HepG2 (cell line): ENCODE data around the gene PTPRO. TPM values are rescaled to one million over a fixed set of nuclear protein-coding genes. Genes with fewer than 3 reads are reported as not detected.

Experiments used
- ATAC-seq: fragments of 200-7000 bp; cut with Tn5 transposase; 3 replicates; pipeline ENCODE4 v1.9.1; 2020; ENCODE audit warnings: mild to moderate bottlenecking, moderate library complexity
- BruUV-seq: library from RNA; stranded (reverse); fragments of 400-500 nt; replicated peaks from 2 replicates; lab custom pipeline; 2021; lab: Mats Ljungman, UMichigan
- CTCF ChIA-PET: fragments of 300-600 bp; formaldehyde crosslinking; extraction: SDS; loops from one replicate; lab custom pipeline; 2021; ENCODE audit warnings: low total read pairs, inconsistent platforms, low intra/inter-chr PET ratio; lab: Yijun Ruan, JAX
- POLR2A ChIA-PET: fragments of 350-600 bp; sonication (Branson Sonifier 250); formaldehyde crosslinking; loops from one replicate; lab custom pipeline; 2020; ENCODE audit warnings: antibody characterized with exemption, inconsistent platforms; lab: Yijun Ruan, JAX
- DNase-seq: peaks from one replicate; pipeline ENCODE4 v3.0.0-alpha.2; 2015; ENCODE audit warnings: low spot score
- FAIRE-seq: peaks from 3 replicates; lab custom pipeline; 2011; peaks lifted over from hg19 to GRCh38; lab: Jason Lieb, UNC
- H2AFZ ChIP-seq: one replicate; pipeline ENCODE4 v1.6.1; 2011; ENCODE audit warnings: low read length, inconsistent platforms
- H3K27ac ChIP-seq: fragments of 300-600 bp; 3 replicates; pipeline ENCODE4 v1.8.0; 2011; ENCODE audit warnings: mixed run types, mild to moderate bottlenecking, mixed read lengths, low read length, inconsistent platforms; ENCODE audit not compliant: insufficient read depth; ENCODE audit errors: extremely low read length
- H3K27me3 ChIP-seq, 2 experiments: fragments of 200-600 bp in 1 of 2; 2 replicates in 1 of 2; 3 replicates in 1 of 2; pipeline versions ENCODE4 v1.6.0 to v1.8.0; 2011; ENCODE audit warnings: low read length in 2 of 2, mild to moderate bottlenecking in 2 of 2, moderate library complexity in 2 of 2, inconsistent platforms in 1 of 2; ENCODE audit not compliant: insufficient read depth in 2 of 2, control insufficient read depth in 1 of 2
- H3K36me3 ChIP-seq, 2 experiments: fragments of 200-600 bp in 1 of 2; replicated peaks in 1 of 2; 2 replicates in 1 of 2; 3 replicates in 1 of 2; pipeline versions ENCODE4 v1.5.1 to v1.8.0; 2011; ENCODE audit warnings: low read length in 2 of 2, inconsistent platforms in 1 of 2; ENCODE audit not compliant: insufficient read depth in 2 of 2, control insufficient read depth in 1 of 2
- H3K4me1 ChIP-seq: 2 replicates; pipeline ENCODE4 v1.5.1; 2012; ENCODE audit warnings: low read length, inconsistent platforms; ENCODE audit not compliant: insufficient read depth
- H3K4me2 ChIP-seq: 2 replicates; pipeline ENCODE4 v1.6.0; 2011; ENCODE audit warnings: low read depth, low read length, inconsistent platforms
- H3K4me3 ChIP-seq, 3 experiments: fragments of 200-600 bp in 1 of 3; sonication (generic), shearing (Covaris generic) in 1 of 3; replicated peaks in 1 of 3; 2 replicates each; pipeline ENCODE4 v1.5.1; 2011 to 2016; ENCODE audit warnings: low read length in 3 of 3, inconsistent platforms in 2 of 3, low read depth in 2 of 3, mild to moderate bottlenecking in 2 of 3, control low read depth in 1 of 3, mixed read lengths in 1 of 3; ENCODE audit not compliant: insufficient read depth in 1 of 3
- H3K79me2 ChIP-seq: one replicate; pipeline ENCODE4 v1.6.1; 2011; ENCODE audit warnings: low read length, inconsistent platforms; ENCODE audit not compliant: insufficient read depth
- H3K9ac ChIP-seq: 2 replicates; pipeline ENCODE4 v1.6.0; 2011; ENCODE audit warnings: mild to moderate bottlenecking, low read depth, low read length, inconsistent platforms; ENCODE audit not compliant: insufficient read depth
- H3K9me3 ChIP-seq: 2 replicates; pipeline ENCODE4 v1.5.1; 2012; ENCODE audit warnings: mild to moderate bottlenecking, low read length
- H4K20me1 ChIP-seq: 2 replicates; pipeline ENCODE4 v1.6.0; 2011; ENCODE audit warnings: inconsistent platforms, mild to moderate bottlenecking, low read length, moderate library complexity; ENCODE audit not compliant: insufficient read depth
- ELF4 ChIP-seq: sonication (generic); formaldehyde crosslinking; IDR thresholded peaks from 2 replicates; pipeline ENCODE4 v1.5.0; 2020; ENCODE audit warnings: missing genetic modification reagents, mild to moderate bottlenecking, moderate library complexity, borderline replicate concordance
- GLI4 ChIP-seq: sonication (generic); formaldehyde crosslinking; IDR thresholded peaks from 2 replicates; pipeline ENCODE4 v1.5.1; 2020; ENCODE audit warnings: missing genetic modification reagents, mild to moderate bottlenecking, moderate library complexity, borderline replicate concordance
- HNF4G ChIP-seq, 2 experiments: sonication (generic) in 1 of 2; formaldehyde crosslinking in 1 of 2; IDR thresholded peaks; 2 replicates each; pipeline versions ENCODE4 v1.4.0 to v1.6.1; 2011 to 2020; ENCODE audit warnings: borderline replicate concordance in 2 of 2, low read depth in 2 of 2, mild to moderate bottlenecking in 2 of 2, low read length in 1 of 2, missing genetic modification reagents in 1 of 2, moderate library complexity in 1 of 2
- HOXD1 ChIP-seq: sonication (generic); formaldehyde crosslinking; IDR thresholded peaks from 2 replicates; pipeline ENCODE4 v1.5.0; 2020; ENCODE audit warnings: missing genetic modification reagents
- TIGD3 ChIP-seq: sonication (generic); formaldehyde crosslinking; IDR thresholded peaks from 2 replicates; pipeline ENCODE4 v1.5.1; 2020; ENCODE audit warnings: mild to moderate bottlenecking, missing genetic modification reagents, borderline replicate concordance
- YEATS4 ChIP-seq: sonication (generic); formaldehyde crosslinking; IDR thresholded peaks from 2 replicates; pipeline ENCODE4 v1.4.0; 2020; ENCODE audit warnings: missing genetic modification reagents, borderline replicate concordance
- ZFX ChIP-seq: sonication (generic); formaldehyde crosslinking; IDR thresholded peaks from 2 replicates; pipeline ENCODE4 v1.4.0; 2020; ENCODE audit warnings: mild to moderate bottlenecking, low read depth, missing genetic modification reagents, moderate library complexity
- ZMYM2 ChIP-seq: sonication (generic); formaldehyde crosslinking; IDR thresholded peaks from 2 replicates; pipeline ENCODE4 v1.8.0; 2022; ENCODE audit warnings: mild to moderate bottlenecking, missing genetic modification reagents
- ZNF205 ChIP-seq: IDR thresholded peaks from 2 replicates; pipeline ENCODE4 v1.6.1; 2018; ENCODE audit warnings: missing biosample characterization, missing genetic modification reagents
- ZNF367 ChIP-seq: sonication (generic); formaldehyde crosslinking; IDR thresholded peaks from 2 replicates; pipeline ENCODE4 v1.4.0; 2020; ENCODE audit warnings: missing genetic modification reagents, borderline replicate concordance
- ZNF562 ChIP-seq: sonication (generic); formaldehyde crosslinking; IDR thresholded peaks from 2 replicates; pipeline ENCODE4 v1.8.0; 2022; ENCODE audit warnings: missing genetic modification reagents, borderline replicate concordance
- ZNF570 ChIP-seq: sonication (generic); formaldehyde crosslinking; IDR thresholded peaks from 2 replicates; pipeline ENCODE4 v1.4.0; 2020; ENCODE audit warnings: mild to moderate bottlenecking, missing genetic modification reagents, borderline replicate concordance
- ZNF784 ChIP-seq: sonication (generic); formaldehyde crosslinking; IDR thresholded peaks from 2 replicates; pipeline ENCODE4 v1.5.1; 2020; ENCODE audit warnings: missing genetic modification reagents, mild to moderate bottlenecking, borderline replicate concordance
- WGBS: methylation state at CpG from one replicate; pipeline ENCODE4 v1.1.6; 2017; ENCODE audit warnings: low lambda C conversion rate; 5-methylcytosine and 5-hydroxymethylcytosine counted together
- in situ Hi-C: cut with HindIII; loops from 2 replicates; pipeline ENCODE4 v1.10.0; 2017; ENCODE audit warnings: low pct_unique_long_range_greater_than_20kb; ENCODE audit not compliant: extremely low pct_ligation_motif_present
- intact Hi-C: fragments of 100-400 bp; cut with micrococcal nuclease; formaldehyde crosslinking; loops from one replicate; pipeline ENCODE4 v1.10.0; 2022; ENCODE audit not compliant: unreplicated experiment
- polyA plus RNA-seq, 8 experiments: library from polyadenylated mRNA; depleted of rRNA in 3 of 8; stranded (reverse) in 7 of 8; unstranded in 1 of 8; fragments of >200 nt; fragmentation: Illumina TruSeq in 4 of 8; extraction: Trizol in 4 of 8; gene quantifications; 2 replicates each; pipeline versions ENCODE4 v1.2.1 to v1.2.3, GENCODE V29; 2011 to 2016; ENCODE audit warnings: low read depth in 4 of 8, missing spikeins in 1 of 8, mixed read lengths in 1 of 8; ENCODE audit not compliant: insufficient read depth in 1 of 8
- total RNA-seq, 5 experiments: library from RNA; depleted of rRNA; stranded (reverse); fragments of >200 nt; fragmentation: Illumina TruSeq; extraction: Trizol; gene quantifications; 2 replicates each; pipeline ENCODE4 v1.2.3, GENCODE V29; 2016; ENCODE audit warnings: low read depth in 1 of 5

The PTPRO gene
- total and polyA plus RNA-seq, 2 of the 13 experiments (the other 11 are each of a cell fraction or from before 2014, with no cell fraction given), result 0.04 TPM; not detected in 1

DNA sequence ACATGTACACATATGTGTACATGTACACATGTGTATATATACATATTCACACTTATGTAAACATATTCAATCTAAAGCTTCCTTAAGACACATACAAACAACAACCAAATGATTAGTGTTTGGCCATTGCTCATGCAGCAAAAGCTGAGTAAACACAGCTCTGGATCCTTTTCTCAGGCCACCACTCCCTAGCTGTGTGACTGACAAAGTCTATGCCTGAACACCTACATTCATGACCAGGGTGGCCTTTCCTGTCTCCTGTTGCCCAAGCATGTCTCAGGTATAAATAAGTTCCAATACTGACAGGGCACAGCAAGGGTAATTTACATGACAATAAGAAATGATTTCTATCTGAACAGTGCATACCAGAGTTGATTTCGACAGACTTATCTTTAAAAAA, 1.4 kb upstream of the PTPRO start:
- Histone ChIP-seq H3K4me2 (no peak overlapping the region), H3K27ac (no peak overlapping the region), H3K79me2 (no peaks in the 10 kb centered on the region), H3K36me3 (no peaks in the 10 kb centered on the region), H3K9me3 (no peaks in the 10 kb centered on the region), H3K9ac (no peak overlapping the region), H3K27me3 (peaks cover 1 to 11% of the 10 kb centered on the region in 2 experiments; a peak in 3 of 5 replicates), H2AFZ (no peak overlapping the region), H3K4me1 (no peaks in the 10 kb centered on the region), H3K4me3 (no peak overlapping the region), H4K20me1 (no peaks in the 10 kb centered on the region)
- DNase-seq (no peak), ATAC-seq (no peak), FAIRE-seq (no peak)
- 3% methylated on average over 1 of the region's 1 CpG for WGBS
- in situ Hi-C loops (no loop called here), intact Hi-C loops (no loop called here)
- POLR2A ChIA-PET, result no interaction called here
- CTCF ChIA-PET, result no interaction called here
- BruUV-seq, result no TSS peak
- TF ChIP-seq TIGD3 (no peak), ZNF784 (CRISPR knock-in tag) (no peak)
- TF ChIP-seq, all 625 proteins: peak for 0

DNA sequence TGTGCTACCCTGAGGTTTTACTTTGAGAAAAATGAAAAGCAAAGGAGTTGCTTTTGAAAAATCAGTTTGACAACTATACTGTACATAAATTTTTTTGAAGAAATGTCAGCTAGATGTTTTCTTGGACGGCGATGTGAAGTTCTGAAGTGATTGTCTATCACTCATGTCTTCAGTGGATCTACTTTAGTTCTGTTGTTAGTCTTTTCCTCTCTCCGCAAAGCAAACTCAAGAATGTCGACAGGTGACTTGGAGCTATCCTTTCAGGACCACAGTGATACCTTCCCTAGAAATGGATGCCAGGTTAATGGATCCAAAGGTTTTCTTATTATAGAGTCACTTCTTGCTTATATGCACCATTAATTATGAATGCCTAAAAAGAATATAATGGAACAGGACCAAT, 1.2 kb downstream of the PTPRO start:
- H2AFZ ChIP-seq, result no peak overlapping the region
- FAIRE-seq (no peak), ATAC-seq (no peak), DNase-seq (no peak)
- CTCF ChIA-PET, result no interaction called here
- H3K4me3 ChIP-seq, result no peak overlapping the region
- 2% methylated on average over 4 of the region's 4 CpGs for WGBS
- no peaks in the 10 kb centered on the region for H3K79me2 ChIP-seq
- no peak overlapping the region for H3K4me2 ChIP-seq
- BruUV-seq, result no TSS peak
- H4K20me1 ChIP-seq, result no peaks in the 10 kb centered on the region
- intact Hi-C loops, result no loop called here
- POLR2A ChIA-PET, result no interaction called here
- H3K27ac ChIP-seq, result no peak overlapping the region
- no peaks in the 10 kb centered on the region for H3K4me1 ChIP-seq
- no peaks in the 10 kb centered on the region for H3K9me3 ChIP-seq
- H3K9ac ChIP-seq, result no peak overlapping the region
- H3K36me3 ChIP-seq, result no peaks in the 10 kb centered on the region
- in situ Hi-C loops, result no loop called here
- H3K27me3 ChIP-seq, result peaks cover 1 to 11% of the 10 kb centered on the region in 2 experiments; a peak in 3 of 5 replicates
- no peak for TF ChIP-seq ZNF205 (CRISPR knock-in tag)
- TF ChIP-seq HOXD1, result no peak
- no peak for TF ChIP-seq GLI4 (CRISPR knock-in tag)
- TF ChIP-seq ELF4 (CRISPR knock-in tag), result no peak
- no peak for TF ChIP-seq ZFX (CRISPR knock-in tag)
- TF ChIP-seq YEATS4 (CRISPR knock-in tag), result no peak
- TF ChIP-seq ZNF562 (CRISPR knock-in tag), result no peak
- TF ChIP-seq ZNF367 (CRISPR knock-in tag), result no peak
- no peak for TF ChIP-seq ZNF570
- TF ChIP-seq HNF4G (IDR thresholded peaks at IDR 0.05; ENCODE audit: borderline replicate concordance, low read depth, low read length), result no peak
- TF ChIP-seq HNF4G (CRISPR knock-in tag; IDR thresholded peaks at IDR 0.05; ENCODE audit: borderline replicate concordance, low read depth), result no peak
- TF ChIP-seq ZMYM2 (CRISPR knock-in tag), result no peak
